ENCODE data around the gene PKMYT1. TPM values are rescaled to one million over a fixed set of nuclear protein-coding genes. Genes with fewer than 3 reads are reported as not detected.

The PKMYT1 gene
- total RNA-seq, 6 experiments from 2014 or later = 21.1 to 40.8 (median 36.7) TPM

DNA sequence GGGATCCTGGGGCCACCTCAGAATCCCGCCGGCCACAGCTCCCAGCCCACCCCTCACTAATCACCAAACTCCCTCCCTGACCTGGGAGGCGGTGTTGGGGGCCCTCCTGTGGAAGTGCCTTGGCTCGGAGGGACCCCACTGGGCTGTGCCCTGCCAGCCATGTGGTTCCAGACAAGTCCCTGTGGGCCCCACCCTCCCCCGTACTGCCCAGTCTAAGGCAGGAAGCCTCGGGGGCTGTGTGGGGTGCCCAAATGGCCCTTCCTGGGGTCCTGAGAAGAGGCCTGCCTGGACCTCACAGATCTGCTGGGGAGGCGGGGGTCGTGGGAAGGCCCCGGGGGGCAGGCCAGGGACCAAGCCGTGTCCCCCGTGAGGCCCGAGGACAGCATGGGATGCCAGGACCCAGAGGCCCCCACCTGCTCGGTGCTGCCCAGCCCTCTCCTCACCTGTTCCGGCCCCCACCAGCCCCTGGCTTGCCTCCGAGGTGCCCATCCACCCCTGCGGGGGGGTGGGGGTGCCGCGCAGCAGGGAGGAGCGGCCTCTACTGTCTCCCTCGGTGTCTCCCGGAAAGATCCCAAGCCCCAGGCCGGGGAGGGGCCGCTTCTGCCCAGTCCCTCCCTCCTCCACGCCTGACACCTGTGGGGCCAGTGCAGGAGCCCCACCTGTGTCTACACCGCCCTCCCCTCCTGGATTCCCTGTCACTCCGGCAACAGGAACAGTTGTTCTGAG lies 25.4 kb downstream of the PKMYT1 start:
- TF ChIP-seq, protein P1, sequence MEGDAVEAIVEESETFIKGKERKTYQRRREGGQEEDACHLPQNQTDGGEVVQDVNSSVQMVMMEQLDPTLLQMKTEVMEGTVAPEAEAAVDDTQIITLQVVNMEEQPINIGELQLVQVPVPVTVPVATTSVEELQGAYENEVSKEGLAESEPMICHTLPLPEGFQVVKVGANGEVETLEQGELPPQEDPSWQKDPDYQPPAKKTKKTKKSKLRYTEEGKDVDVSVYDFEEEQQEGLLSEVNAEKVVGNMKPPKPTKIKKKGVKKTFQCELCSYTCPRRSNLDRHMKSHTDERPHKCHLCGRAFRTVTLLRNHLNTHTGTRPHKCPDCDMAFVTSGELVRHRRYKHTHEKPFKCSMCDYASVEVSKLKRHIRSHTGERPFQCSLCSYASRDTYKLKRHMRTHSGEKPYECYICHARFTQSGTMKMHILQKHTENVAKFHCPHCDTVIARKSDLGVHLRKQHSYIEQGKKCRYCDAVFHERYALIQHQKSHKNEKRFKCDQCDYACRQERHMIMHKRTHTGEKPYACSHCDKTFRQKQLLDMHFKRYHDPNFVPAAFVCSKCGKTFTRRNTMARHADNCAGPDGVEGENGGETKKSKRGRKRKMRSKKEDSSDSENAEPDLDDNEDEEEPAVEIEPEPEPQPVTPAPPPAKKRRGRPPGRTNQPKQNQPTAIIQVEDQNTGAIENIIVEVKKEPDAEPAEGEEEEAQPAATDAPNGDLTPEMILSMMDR (IDR thresholded peaks at IDR 0.05) = no peak
- Mint-ChIP-seq H3K27me3 (ENCODE audit: insufficient read depth) (peaks cover 24% of the 10 kb centered on the region), H3K4me3 (no peak overlapping the region), H3K4me1 (ENCODE audit: low read depth) (no peaks in the 10 kb centered on the region), H3K9me3 (no peaks in the 10 kb centered on the region), H3K27ac (no peak overlapping the region), H3K36me3 (ENCODE audit: low read depth) (0 out of 2 replicates have a peak, but pooled peaks cover 6% of the 10 kb centered on the region)
- no peak for DNase-seq

DNA sequence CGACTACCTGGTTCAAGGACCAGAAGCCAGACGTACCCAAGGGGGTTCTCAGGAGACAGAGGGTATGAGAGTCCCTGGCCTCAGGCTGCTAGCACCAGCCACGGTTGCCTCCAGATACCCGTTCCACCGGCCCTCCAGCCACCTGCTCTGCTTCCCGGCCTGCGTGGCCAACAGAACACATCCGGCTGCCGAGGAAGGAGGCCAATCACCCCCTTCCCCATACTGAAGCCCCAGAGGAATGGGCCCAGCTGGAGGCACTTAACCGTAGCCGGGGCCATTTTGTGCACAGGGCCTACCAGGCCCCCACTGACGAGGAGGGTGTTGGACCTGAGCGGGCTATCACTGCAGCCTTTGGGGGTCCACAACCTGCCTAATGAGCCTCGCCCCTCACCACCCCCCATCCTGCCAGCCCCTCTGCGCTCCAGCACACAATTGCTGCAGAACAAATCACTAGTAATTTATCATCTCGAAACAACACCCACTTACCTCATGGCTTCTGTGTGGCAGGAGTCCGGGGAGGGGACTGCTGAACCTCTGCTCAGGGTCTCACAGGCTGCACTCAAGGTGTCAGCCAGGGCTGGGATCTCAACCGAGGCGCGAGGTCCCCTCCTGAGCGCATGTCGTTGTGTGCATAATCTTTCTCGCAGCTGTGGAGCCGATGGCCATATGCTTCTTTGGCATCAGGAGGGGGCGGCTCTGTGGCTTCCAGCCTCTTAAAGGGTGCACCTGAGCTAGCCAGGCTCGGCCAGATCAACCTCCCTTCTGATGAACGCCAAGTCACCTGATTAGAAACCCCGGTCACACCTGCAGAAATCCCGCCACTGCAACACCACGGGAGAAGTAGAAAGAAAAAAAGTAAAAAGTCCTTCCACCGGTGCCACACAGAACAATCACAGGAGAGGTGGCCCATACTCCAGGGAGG lies 26.3 kb downstream of the PKMYT1 start:
- Mint-ChIP-seq H3K4me3 (no peak overlapping the region), H3K4me1 (ENCODE audit: low read depth) (no peaks in the 10 kb centered on the region), H3K9me3 (no peaks in the 10 kb centered on the region), H3K27ac (no peak overlapping the region), H3K27me3 (ENCODE audit: insufficient read depth) (peaks cover 17% of the 10 kb centered on the region), H3K36me3 (ENCODE audit: low read depth) (peaks cover 10% of the 10 kb centered on the region; the same call in 1 of the 2 replicates)
- TF ChIP-seq, protein P1 (IDR thresholded peaks at IDR 0.05) = no peak
- no peak for DNase-seq

DNA sequence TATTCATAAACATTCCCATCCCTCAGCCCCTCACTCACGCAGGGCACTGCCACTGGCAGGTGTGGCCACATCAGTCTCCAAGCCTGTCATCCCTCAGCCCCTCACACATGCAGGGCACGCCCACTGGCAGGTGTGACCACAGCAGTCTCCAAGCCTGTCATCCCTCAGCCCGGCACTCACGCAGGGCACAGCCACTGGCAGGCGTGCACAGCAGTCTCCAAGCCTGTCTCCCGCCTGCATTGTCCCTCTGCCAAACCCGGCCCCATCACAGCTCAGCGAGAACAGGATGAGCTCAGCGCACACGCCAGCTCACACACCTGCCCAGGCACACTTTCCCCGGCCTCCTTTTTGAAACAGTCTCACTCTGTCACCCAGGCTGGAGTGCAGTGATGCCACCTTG lies 27.6 kb downstream of the PKMYT1 start:
- Mint-ChIP-seq H3K4me3 (no peak overlapping the region), H3K27ac (no peak overlapping the region), H3K27me3 (ENCODE audit: insufficient read depth) (peaks cover 15% of the 10 kb centered on the region), H3K4me1 (ENCODE audit: low read depth) (no peaks in the 10 kb centered on the region), H3K36me3 (ENCODE audit: low read depth) (peaks cover 15% of the 10 kb centered on the region), H3K9me3 (no peaks in the 10 kb centered on the region)
- TF ChIP-seq, protein P1 (IDR thresholded peaks at IDR 0.05) = no peak
- DNase-seq = no peak

GRCh38 chr16:2950773-2951172 lies 29.5 kb downstream of the PKMYT1 start:
- Mint-ChIP-seq H3K4me3 (no peak overlapping the region), H3K9me3 (no peaks in the 10 kb centered on the region), H3K27ac (no peak overlapping the region), H3K36me3 (ENCODE audit: low read depth) (peaks cover 23% of the 10 kb centered on the region), H3K27me3 (ENCODE audit: insufficient read depth) (peaks cover 11% of the 10 kb centered on the region), H3K4me1 (ENCODE audit: low read depth) (no peaks in the 10 kb centered on the region)
- TF ChIP-seq, protein P1 (IDR thresholded peaks at IDR 0.05) = no peak
- no peak for DNase-seq

DNA sequence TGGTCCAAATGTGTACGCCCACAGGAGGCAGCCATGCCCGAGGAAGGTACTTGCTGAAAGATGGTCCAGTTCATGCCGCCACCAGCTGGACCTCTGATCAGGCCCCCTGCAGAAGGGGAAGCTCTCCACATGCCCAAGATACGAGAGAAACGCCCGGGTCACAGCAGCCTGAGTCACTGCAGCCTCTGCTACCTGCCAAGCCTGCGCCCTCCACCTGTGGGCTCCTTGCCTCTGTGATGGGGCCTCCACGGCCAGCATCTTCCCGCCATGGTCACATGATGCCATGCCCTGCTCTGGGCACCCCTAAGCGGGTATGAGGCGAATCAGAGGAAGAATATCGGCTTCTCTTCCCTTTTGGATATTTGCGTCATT lies 29.9 kb downstream of the PKMYT1 start:
- Mint-ChIP-seq H3K36me3 (ENCODE audit: low read depth) (peaks cover 23% of the 10 kb centered on the region), H3K27ac (no peak overlapping the region), H3K9me3 (no peaks in the 10 kb centered on the region), H3K4me1 (ENCODE audit: low read depth) (no peaks in the 10 kb centered on the region), H3K27me3 (ENCODE audit: insufficient read depth) (peaks cover 11% of the 10 kb centered on the region), H3K4me3 (no peak overlapping the region)
- DNase-seq = no peak
- TF ChIP-seq, protein P1 (IDR thresholded peaks at IDR 0.05) = no peak

All from HFFc6 (cell line).